GM23248 (cell line): ENCODE measurements around the gene EGFLAM.

ENCODE experiments used
- EZH2 ChIP-seq: fragments of 200-600 bp; sonication (generic); IDR thresholded peaks from 2 replicates; pipeline ENCODE4 v1.6.1; 2018; ENCODE audit warnings: antibody characterized with exemption, mild to moderate bottlenecking; ENCODE audit not compliant: insufficient read depth, poor library complexity, severe bottlenecking
- EZH2phosphoT487 ChIP-seq: fragments of 200-600 bp; sonication (generic); IDR thresholded peaks from 2 replicates; pipeline ENCODE4 v1.6.1; 2018; ENCODE audit warnings: antibody characterized with exemption, moderate library complexity, mild to moderate bottlenecking, low read depth; ENCODE audit not compliant: insufficient read depth

GRCh38 chr5:38447056-38447455 lies 188.7 kb downstream of the EGFLAM start:
- TF ChIP-seq EZH2 (no peak), EZH2phosphoT487 (no peak)
